Panc1 (cell line): ENCODE data around the gene WFS1. TPM values are rescaled to one million over a fixed set of nuclear protein-coding genes. Genes with fewer than 3 reads are reported as not detected.

ENCODE experiments used
- ATAC-seq: fragments of 200-7000 bp; cut with Tn5 transposase; 2 replicates; pipeline ENCODE4 v1.9.1; 2020; ENCODE audit warnings: mild to moderate bottlenecking, moderate library complexity
- BruUV-seq: library from RNA; stranded (reverse); fragments of 400-500 nt; replicated peaks from 2 replicates; lab custom pipeline; 2021; lab: Mats Ljungman, UMichigan
- CTCF ChIA-PET: fragments of 300-600 bp; sonication (Branson Sonifier 250); formaldehyde crosslinking; loops from one replicate; lab custom pipeline; 2022; ENCODE audit warnings: antibody characterized with exemption; lab: Charles Lee
- POLR2A ChIA-PET: fragments of 300-600 bp; sonication (Branson Sonifier 250); formaldehyde crosslinking; loops from one replicate; lab custom pipeline; 2022; ENCODE audit warnings: antibody characterized with exemption; lab: Charles Lee
- DNase-seq: peaks from one replicate; pipeline ENCODE4 v3.0.0-alpha.2; 2010; ENCODE audit warnings: low read depth, low spot score
- H3K27ac ChIP-seq: 2 replicates; pipeline ENCODE4 v1.5.1; 2011; ENCODE audit warnings: mild to moderate bottlenecking, low read length, inconsistent platforms
- H3K27me3 ChIP-seq: fragments of 200-500 bp; sonication (Bioruptor generic); 2 replicates; pipeline ENCODE4 v1.6.0; 2014; ENCODE audit warnings: low read length, inconsistent platforms; ENCODE audit not compliant: control insufficient read depth, insufficient read depth
- H3K36me3 ChIP-seq: fragments of 200-500 bp; sonication (Bioruptor generic); 2 replicates; pipeline ENCODE4 v1.5.1; 2014; ENCODE audit warnings: inconsistent platforms, mild to moderate bottlenecking, low read length, moderate library complexity; ENCODE audit not compliant: control insufficient read depth, insufficient read depth
- H3K4me1 ChIP-seq: 2 replicates; pipeline ENCODE4 v1.5.1; 2011; ENCODE audit warnings: inconsistent platforms, mild to moderate bottlenecking, low read length, moderate library complexity; ENCODE audit not compliant: control insufficient read depth, insufficient read depth
- H3K4me3 ChIP-seq, 2 experiments: 2 replicates each; pipeline ENCODE4 v1.5.1; 2011 to 2012; ENCODE audit warnings: low read depth in 2 of 2, low read length in 2 of 2, mild to moderate bottlenecking in 2 of 2, inconsistent platforms in 1 of 2, moderate library complexity in 1 of 2
- H3K9me3 ChIP-seq: fragments of 200-500 bp; sonication (Bioruptor generic); 2 replicates; pipeline ENCODE4 v1.5.1; 2014; ENCODE audit warnings: low read depth, mild to moderate bottlenecking, inconsistent platforms, low read length, moderate library complexity; ENCODE audit not compliant: control insufficient read depth, insufficient read depth
- CTCF ChIP-seq: fragments of 450-650 bp; IDR thresholded peaks from 2 replicates; pipeline ENCODE4 v1.5.1; 2017; ENCODE audit warnings: mild to moderate bottlenecking
- POLR2AphosphoS5 ChIP-seq: IDR thresholded peaks from 2 replicates; pipeline ENCODE4 v1.6.1; 2012; ENCODE audit warnings: mild to moderate bottlenecking, low read depth, low read length, moderate library complexity
- SIN3A ChIP-seq: IDR thresholded peaks from 2 replicates; pipeline ENCODE4 v1.6.1; 2012; ENCODE audit warnings: low read depth, mild to moderate bottlenecking, low read length, moderate library complexity, borderline replicate concordance; ENCODE audit not compliant: insufficient read depth
- TCF7L2 ChIP-seq: IDR thresholded peaks from 2 replicates; pipeline ENCODE4 v1.6.1; 2011; ENCODE audit warnings: mild to moderate bottlenecking, low read depth, low read length, inconsistent platforms
- in situ Hi-C: cut with HindIII; loops from 2 replicates; pipeline ENCODE4 v1.10.0; 2016; ENCODE audit warnings: low sequenced_read_pairs, low pct_unique_long_range_greater_than_20kb
- intact Hi-C: fragments of 100-400 bp; cut with micrococcal nuclease; formaldehyde crosslinking; loops from one replicate; pipeline ENCODE4 v1.10.0; 2022; ENCODE audit not compliant: unreplicated experiment
- total RNA-seq: library from RNA; stranded (reverse); gene quantifications from one replicate; pipeline ENCODE4 v1.2.1, GENCODE V29; 2021; ENCODE audit not compliant: unreplicated experiment
- TF ChIP-seq, protein P1 (sequence below), 2 experiments: IDR thresholded peaks; 2 replicates each; pipeline ENCODE4 v1.6.1; 2011 to 2012; ENCODE audit warnings: low read depth in 2 of 2, control low read depth in 1 of 2, low read length in 1 of 2, mild to moderate bottlenecking in 1 of 2, moderate library complexity in 1 of 2; ENCODE audit not compliant: insufficient read depth in 1 of 2

The WFS1 gene
- total RNA-seq, 1 experiment from 2014 or later: 67.5 TPM

GRCh38 chr4:6340446-6341015, 70.9 kb downstream of the WFS1 start:
- Histone ChIP-seq H3K36me3 (no peaks in the 10 kb centered on the region), H3K4me3 (no peak overlapping the region), H3K4me1 (peaks cover 33% of the 10 kb centered on the region), H3K27ac (no peak overlapping the region), H3K9me3 (no peaks in the 10 kb centered on the region), H3K27me3 (no peaks in the 10 kb centered on the region)
- in situ Hi-C loops (no loop called here), intact Hi-C loops (no loop called here)
- ChIA-PET CTCF (no interaction called here), POLR2A (no interaction called here)
- no TSS peak for BruUV-seq
- TF ChIP-seq, protein P1, sequence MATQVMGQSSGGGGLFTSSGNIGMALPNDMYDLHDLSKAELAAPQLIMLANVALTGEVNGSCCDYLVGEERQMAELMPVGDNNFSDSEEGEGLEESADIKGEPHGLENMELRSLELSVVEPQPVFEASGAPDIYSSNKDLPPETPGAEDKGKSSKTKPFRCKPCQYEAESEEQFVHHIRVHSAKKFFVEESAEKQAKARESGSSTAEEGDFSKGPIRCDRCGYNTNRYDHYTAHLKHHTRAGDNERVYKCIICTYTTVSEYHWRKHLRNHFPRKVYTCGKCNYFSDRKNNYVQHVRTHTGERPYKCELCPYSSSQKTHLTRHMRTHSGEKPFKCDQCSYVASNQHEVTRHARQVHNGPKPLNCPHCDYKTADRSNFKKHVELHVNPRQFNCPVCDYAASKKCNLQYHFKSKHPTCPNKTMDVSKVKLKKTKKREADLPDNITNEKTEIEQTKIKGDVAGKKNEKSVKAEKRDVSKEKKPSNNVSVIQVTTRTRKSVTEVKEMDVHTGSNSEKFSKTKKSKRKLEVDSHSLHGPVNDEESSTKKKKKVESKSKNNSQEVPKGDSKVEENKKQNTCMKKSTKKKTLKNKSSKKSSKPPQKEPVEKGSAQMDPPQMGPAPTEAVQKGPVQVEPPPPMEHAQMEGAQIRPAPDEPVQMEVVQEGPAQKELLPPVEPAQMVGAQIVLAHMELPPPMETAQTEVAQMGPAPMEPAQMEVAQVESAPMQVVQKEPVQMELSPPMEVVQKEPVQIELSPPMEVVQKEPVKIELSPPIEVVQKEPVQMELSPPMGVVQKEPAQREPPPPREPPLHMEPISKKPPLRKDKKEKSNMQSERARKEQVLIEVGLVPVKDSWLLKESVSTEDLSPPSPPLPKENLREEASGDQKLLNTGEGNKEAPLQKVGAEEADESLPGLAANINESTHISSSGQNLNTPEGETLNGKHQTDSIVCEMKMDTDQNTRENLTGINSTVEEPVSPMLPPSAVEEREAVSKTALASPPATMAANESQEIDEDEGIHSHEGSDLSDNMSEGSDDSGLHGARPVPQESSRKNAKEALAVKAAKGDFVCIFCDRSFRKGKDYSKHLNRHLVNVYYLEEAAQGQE (IDR thresholded peaks at IDR 0.05; ENCODE audit: insufficient read depth in 1 of 2, low read depth in 2 of 2, low read length in 1 of 2): no peak
- TF ChIP-seq POLR2AphosphoS5 (no peak), CTCF (no peak), TCF7L2 (no peak), SIN3A (no peak)
- no peak for ATAC-seq
- no peak for DNase-seq

DNA sequence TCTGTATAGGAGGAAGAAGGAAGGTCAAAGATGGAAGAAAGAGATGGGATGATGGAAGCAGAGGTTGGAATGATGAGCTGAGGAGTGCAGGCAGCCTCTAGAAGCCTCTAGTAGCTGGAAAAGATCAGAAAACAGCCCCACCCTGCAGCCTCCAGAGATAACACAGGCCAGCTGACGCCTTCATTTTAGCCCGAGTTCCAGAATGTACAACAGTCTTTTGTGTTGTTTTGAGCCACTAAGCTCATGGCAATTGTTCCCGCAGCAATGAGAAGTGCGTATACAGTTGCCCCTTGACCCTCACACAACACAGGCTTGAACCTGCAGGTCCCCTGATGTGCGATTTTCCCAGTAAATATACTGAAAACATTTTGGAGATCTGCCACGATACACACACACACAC, 72.0 kb downstream of the WFS1 start:
- no peak overlapping the region for H3K27ac ChIP-seq
- no peaks in the 10 kb centered on the region for H3K36me3 ChIP-seq
- ChIA-PET POLR2A (interaction anchor here (0.7 kb wide), 1 partner anchor 99 kb away, joined by 3 read pairs; no protein-coding TSS in a partner anchor), CTCF (no interaction called here)
- no peak for DNase-seq
- H3K27me3 ChIP-seq: no peaks in the 10 kb centered on the region
- no peak for ATAC-seq
- BruUV-seq: no TSS peak
- H3K9me3 ChIP-seq: no peaks in the 10 kb centered on the region
- in situ Hi-C loops (no loop called here), intact Hi-C loops (no loop called here)
- TF ChIP-seq POLR2AphosphoS5 (no peak), CTCF (no peak), TCF7L2 (no peak), SIN3A (no peak)
- TF ChIP-seq, protein P1 (IDR thresholded peaks at IDR 0.05; ENCODE audit: insufficient read depth in 1 of 2, low read depth in 2 of 2, low read length in 1 of 2): no peak
- H3K4me3 ChIP-seq: no peak overlapping the region
- peaks cover 33% of the 10 kb centered on the region for H3K4me1 ChIP-seq
